K562 (cell line): Measurements from ENCODE around the gene ZNRF1. TPM values are rescaled to one million over a fixed set of nuclear protein-coding genes. Genes with fewer than 3 reads are reported as not detected.

Experiments used
- ATAC-seq: fragments of 200-7000 bp; cut with Tn5 transposase; 3 replicates; pipeline ENCODE4 v1.9.1; 2020; ENCODE audit warnings: moderate library complexity
- BruUV-seq: library from RNA; stranded (reverse); fragments of 400-500 nt; replicated peaks from 2 replicates; lab custom pipeline; 2021; lab: Mats Ljungman, UMichigan
- CTCF ChIA-PET: fragments of 300-600 bp; formaldehyde crosslinking; extraction: SDS; loops from one replicate; lab custom pipeline; 2021; ENCODE audit warnings: low intra/inter-chr PET ratio; lab: Yijun Ruan, JAX
- POLR2A ChIA-PET: fragments of 300-600, 350-650 bp; sonication (Branson Sonifier 250); formaldehyde crosslinking; extraction: SDS; loops from one replicate; lab custom pipeline; 2021; ENCODE audit warnings: antibody characterized with exemption, inconsistent platforms; lab: Yijun Ruan, JAX
- DNase-seq, 4 experiments: peaks; one replicate each; pipeline versions ENCODE4 v3.0.0 to v3.0.0-alpha.2; 2011 to 2018; ENCODE audit warnings: low spot score in 3 of 4, mixed read lengths in 3 of 4; ENCODE audit errors: extremely low read depth in 1 of 4
- FAIRE-seq: peaks from 2 replicates; lab custom pipeline; 2011; peaks lifted over from hg19 to GRCh38; lab: Jason Lieb, UNC
- H2AFZ ChIP-seq: 2 replicates; pipeline ENCODE4 v1.6.0; 2011; ENCODE audit warnings: low read depth, low read length, control low read depth, inconsistent platforms
- H3K27ac ChIP-seq: fragments of 200-600 bp; 3 replicates; pipeline ENCODE4 v1.8.0; 2011; ENCODE audit warnings: low read depth, mild to moderate bottlenecking, control low read depth, inconsistent platforms, low read length, moderate library complexity, mixed read lengths; ENCODE audit errors: extremely low read depth
- H3K27me3 ChIP-seq, 2 experiments: fragments of 300-600 bp in 1 of 2; 2 replicates in 1 of 2; 3 replicates in 1 of 2; pipeline versions ENCODE4 v1.6.0 to v1.8.0; 2011; ENCODE audit warnings: inconsistent platforms in 2 of 2, low read length in 2 of 2, mild to moderate bottlenecking in 1 of 2, mixed read lengths in 1 of 2, moderate library complexity in 1 of 2; ENCODE audit not compliant: control insufficient read depth in 2 of 2, insufficient read depth in 2 of 2
- H3K36me3 ChIP-seq: fragments of 300-600 bp; 3 replicates; pipeline ENCODE4 v1.8.0; 2011; ENCODE audit warnings: mild to moderate bottlenecking, low read length, inconsistent platforms; ENCODE audit not compliant: control insufficient read depth, insufficient read depth
- H3K4me1 ChIP-seq, 2 experiments: fragments of 200-600 bp in 1 of 2; replicated peaks in 1 of 2; 2 replicates in 1 of 2; 3 replicates in 1 of 2; pipeline versions ENCODE4 v1.5.1 to v1.8.0; 2011; ENCODE audit warnings: inconsistent platforms in 2 of 2, low read length in 2 of 2, mild to moderate bottlenecking in 1 of 2, mixed read lengths in 1 of 2, moderate library complexity in 1 of 2; ENCODE audit not compliant: control insufficient read depth in 2 of 2, insufficient read depth in 2 of 2
- H3K4me2 ChIP-seq: 2 replicates; pipeline ENCODE4 v1.6.1; 2011; ENCODE audit warnings: low read length, control low read depth, inconsistent platforms, mixed read lengths; ENCODE audit not compliant: insufficient read depth
- H3K4me3 ChIP-seq: fragments of 200-600 bp; sonication (generic), shearing (Covaris generic); 2 replicates; pipeline ENCODE4 v1.5.1; 2016; ENCODE audit warnings: control low read depth, inconsistent platforms
- H3K79me2 ChIP-seq: fragments of 200-600 bp; 3 replicates; pipeline ENCODE4 v1.8.0; 2011; ENCODE audit warnings: low read length, inconsistent platforms; ENCODE audit not compliant: control insufficient read depth, insufficient read depth
- H3K9ac ChIP-seq, 2 experiments: 2 replicates each; pipeline versions ENCODE4 v1.6.0 to v1.6.1; 2011; ENCODE audit warnings: low read depth in 2 of 2, low read length in 2 of 2, control low read depth in 1 of 2, inconsistent platforms in 1 of 2, mild to moderate bottlenecking in 1 of 2, mixed read lengths in 1 of 2; ENCODE audit not compliant: insufficient read depth in 1 of 2
- H3K9me1 ChIP-seq: one replicate; pipeline ENCODE4 v1.6.0; 2011; ENCODE audit warnings: inconsistent platforms, mild to moderate bottlenecking, low read length, moderate library complexity; ENCODE audit not compliant: control insufficient read depth, insufficient read depth
- H3K9me3 ChIP-seq: replicated peaks from 2 replicates; pipeline ENCODE4 v1.5.1; 2011; ENCODE audit warnings: low read depth, low read length, inconsistent platforms; ENCODE audit not compliant: control insufficient read depth, insufficient read depth
- H4K20me1 ChIP-seq: replicated peaks from 2 replicates; pipeline ENCODE4 v1.6.1; 2011; ENCODE audit warnings: low read length, inconsistent platforms, mixed read lengths; ENCODE audit not compliant: control insufficient read depth, insufficient read depth
- BCOR ChIP-seq: fragments of 450-650 bp; IDR thresholded peaks from 2 replicates; pipeline ENCODE4 v1.6.1; 2016
- CREB5 ChIP-seq: fragments of 250-450 bp; sonication (Bioruptor Pico); IDR thresholded peaks from 2 replicates; pipeline ENCODE4 v1.5.0; 2020; ENCODE audit warnings: mild to moderate bottlenecking
- CREM ChIP-seq: IDR thresholded peaks from 2 replicates; pipeline ENCODE4 v1.6.1; 2014; ENCODE audit warnings: antibody characterized with exemption, low read depth
- KDM1A ChIP-seq, 2 experiments: fragments of 450-650 bp; IDR thresholded peaks; 2 replicates each; pipeline ENCODE4 v1.6.1; 2016; ENCODE audit warnings: mild to moderate bottlenecking in 2 of 2
- KLF6 ChIP-seq: fragments of 250-450 bp; sonication (Bioruptor Pico); IDR thresholded peaks from 2 replicates; pipeline ENCODE4 v1.4.0; 2020; ENCODE audit warnings: mild to moderate bottlenecking, moderate library complexity, borderline replicate concordance
- MAFK ChIP-seq: IDR thresholded peaks from 2 replicates; pipeline ENCODE4 v1.6.1; 2011; ENCODE audit warnings: low read length, improper control_type of control experiment
- MGA ChIP-seq: fragments of 450-650 bp; IDR thresholded peaks from 2 replicates; pipeline ENCODE4 v1.6.1; 2016; ENCODE audit warnings: mild to moderate bottlenecking, moderate library complexity
- NBN ChIP-seq: fragments of 450-650 bp; IDR thresholded peaks from 2 replicates; pipeline ENCODE4 v1.6.1; 2016; ENCODE audit warnings: low read depth, mild to moderate bottlenecking
- ZNF316 ChIP-seq: fragments of 450-650 bp; IDR thresholded peaks from 2 replicates; pipeline ENCODE4 v1.6.1; 2016
- WGBS: fragments of 100-300 bp; shearing (Covaris generic); methylation state at CpG from one replicate; pipeline ENCODE4 v1.1.6; 2016; ENCODE audit warnings: low coverage, mixed read lengths; ENCODE audit not compliant: insufficient coverage; ENCODE audit errors: missing lambda C conversion rate; 5-methylcytosine and 5-hydroxymethylcytosine counted together
- in situ Hi-C: fragments of 300-500 bp; cut with MboI; formaldehyde crosslinking; loops from 4 replicates; pipeline ENCODE4 v1.15.0; 2018; ENCODE audit warnings: inconsistent platforms, mixed read lengths
- intact Hi-C: fragments of 100-400 bp; cut with micrococcal nuclease; formaldehyde crosslinking; loops from 2 replicates; pipeline ENCODE4 v1.14.2; 2022
- polyA plus RNA-seq, 8 experiments: library from polyadenylated mRNA; depleted of rRNA in 4 of 8; stranded (reverse) in 5 of 8; unstranded in 3 of 8; fragments of >200 nt; fragmentation: Nextera tagmentation in 2 of 8; fragmentation: Illumina TruSeq in 1 of 8; extraction: Ambion mirVana in 2 of 8; extraction: Trizol in 1 of 8; gene quantifications; 2 replicates each; pipeline versions ENCODE4 v1.2.1 to v1.2.3, GENCODE V29; 2011 to 2014; ENCODE audit warnings: inconsistent platforms in 1 of 8, missing spikeins in 1 of 8
- total RNA-seq, 7 experiments: library from RNA; depleted of rRNA in 6 of 7; stranded (reverse); fragments of >200 nt in 6 of 7; fragmentation: Illumina TruSeq in 2 of 7; extraction: Trizol in 2 of 7; gene quantifications; 2 replicates each; pipeline versions ENCODE4 v1.2.1 to v1.2.3, GENCODE V29; 2011 to 2021; ENCODE audit warnings: low replicate concordance in 1 of 7

The ZNRF1 gene
- total and polyA plus RNA-seq, 9 of the 15 experiments (the other 6 are each of a cell fraction or from before 2014, with no cell fraction given): 9.5 to 37.7 (median 20.0) TPM

GRCh38 chr16:74987027-74987681 lies 11.7 kb upstream of the ZNRF1 start:
- CTCF ChIA-PET: no interaction called here
- H3K4me3 ChIP-seq: no peak overlapping the region
- TF ChIP-seq MAFK: no peak
- no peak for TF ChIP-seq KLF6 (CRISPR knock-in tag)
- peak; percentile 65 for TF ChIP-seq BCOR
- no peak for TF ChIP-seq CREM
- peak in 1 of 2 experiments; percentile 38; a peak in 1 of 4 replicates for TF ChIP-seq KDM1A (IDR thresholded peaks at IDR 0.05)
- 0 out of 2 replicates have a peak, but pooled peaks have one; percentile 22 for TF ChIP-seq NBN
- 0 out of 2 replicates have a peak, but pooled peaks have one; percentile 5 for TF ChIP-seq MGA
- TF ChIP-seq CREB5 (CRISPR knock-in tag): no peak
- TF ChIP-seq ZNF316: 0 out of 2 replicates have a peak, but pooled peaks have one; percentile 11
- TF ChIP-seq, all 486 proteins: peak for 5
- POLR2A ChIA-PET: interaction anchor here (0.6 to 3.2 kb wide), 8 partner anchors 10 to 149 kb away, joined by 3 to 17 read pairs (median 3); partner anchors contain the start of gene ZNRF1
- Histone ChIP-seq H3K27me3 (no peaks in the 10 kb centered on the region), H4K20me1 (no peaks in the 10 kb centered on the region), H2AFZ (peak overlapping the region; percentile 74), H3K4me2 (no peak overlapping the region), H3K27ac (peak overlapping the region; percentile 70; the same call in 2 of the 3 replicates), H3K36me3 (peaks cover 9% of the 10 kb centered on the region), H3K79me2 (peaks cover 26% of the 10 kb centered on the region), H3K4me1 (peaks cover 32 to 37% of the 10 kb centered on the region in 2 experiments), H3K9me3 (no peaks in the 10 kb centered on the region), H3K9me1 (no peaks in the 10 kb centered on the region), H3K9ac (peak overlapping the region in 1 of 2 experiments; percentile 75; a peak in 2 of 4 replicates)
- in situ Hi-C loops (no loop called here), intact Hi-C loops (no loop called here)
- DNase-seq (peak in 1 of 4 experiments; percentile 23), FAIRE-seq (no peak), ATAC-seq (no peak)
- 60% methylated on average over 7 of the region's 8 CpGs for WGBS
- BruUV-seq: no TSS peak
